CD4-positive, alpha-beta T cell treated with Interferon gamma for 1 hour (primary cell): ENCODE results near the gene MYO3B.
"Not testable (repeated sequence)": the region's sequence is repeated elsewhere in the genome, so short reads cannot be mapped to it uniquely, and the experiment has no call there.

ENCODE experiments used
- DNase-seq: peaks from one replicate; pipeline ENCODE4 v3.0.0-alpha.2; 2020

MYO3B gene

GRCh38 chr2:170241756-170242155, 63.8 kb downstream of the MYO3B start:
- no peak for DNase-seq

GRCh38 chr2:170243118-170243837, 65.3 kb downstream of the MYO3B start:
- DNase-seq: no peak

GRCh38 chr2:170243898-170244297, 66.0 kb downstream of the MYO3B start:
- DNase-seq: no peak

- no peak for DNase-seq
These were observed 66.6 kb downstream of the MYO3B start for GRCh38 chr2:170244555-170244954.

- DNase-seq: no peak
These were observed 67.4 kb downstream of the MYO3B start for GRCh38 chr2:170245312-170245711.

- no peak for DNase-seq
These were observed 69.4 kb downstream of the MYO3B start for GRCh38 chr2:170247333-170247732.

GRCh38 chr2:170247882-170248393, 70.0 kb downstream of the MYO3B start:
- no peak for DNase-seq

- DNase-seq: no peak
These were observed 70.8 kb downstream of the MYO3B start for GRCh38 chr2:170248574-170249393.

GRCh38 chr2:170249761-170250160, 71.8 kb downstream of the MYO3B start:
- DNase-seq: no peak

GRCh38 chr2:170250584-170250983, 72.6 kb downstream of the MYO3B start:
- no peak for DNase-seq

- DNase-seq: no peak
These were observed 74.5 kb downstream of the MYO3B start for GRCh38 chr2:170252414-170252813.

GRCh38 chr2:170253721-170254230, 75.8 kb downstream of the MYO3B start:
- no peak for DNase-seq

- no peak for DNase-seq
These were observed 76.4 kb downstream of the MYO3B start for GRCh38 chr2:170254293-170254732.

GRCh38 chr2:170255137-170255536, 77.2 kb downstream of the MYO3B start:
- DNase-seq: no peak

- no peak for DNase-seq
These were observed 78.0 kb downstream of the MYO3B start for GRCh38 chr2:170255971-170256370.

- no peak for DNase-seq
These were observed 80.4 kb downstream of the MYO3B start for GRCh38 chr2:170258382-170258781.

- DNase-seq: no peak
These were observed 82.2 kb downstream of the MYO3B start for GRCh38 chr2:170260188-170260587.

GRCh38 chr2:170261566-170261965, 83.6 kb downstream of the MYO3B start:
- no peak for DNase-seq

GRCh38 chr2:170262343-170262742, 84.4 kb downstream of the MYO3B start:
- DNase-seq: no peak

GRCh38 chr2:170262806-170263205, 84.9 kb downstream of the MYO3B start:
- DNase-seq: no peak

- DNase-seq: not testable (repeated sequence)
These were observed 86.0 kb downstream of the MYO3B start for GRCh38 chr2:170263728-170264521.

- no peak for DNase-seq
These were observed 86.5 kb downstream of the MYO3B start for GRCh38 chr2:170264522-170264860.

GRCh38 chr2:170264865-170265264, 86.9 kb downstream of the MYO3B start:
- DNase-seq: no peak
